LNCAP (cell line): ENCODE data around the gene MGLL.

Source experiments
- TF ChIP-seq, protein P1 (sequence below): fragments of 450-650 bp; IDR thresholded peaks from 2 replicates; pipeline ENCODE4 v1.5.1; 2017; ENCODE audit warnings: mild to moderate bottlenecking

Gene MGLL

DNA sequence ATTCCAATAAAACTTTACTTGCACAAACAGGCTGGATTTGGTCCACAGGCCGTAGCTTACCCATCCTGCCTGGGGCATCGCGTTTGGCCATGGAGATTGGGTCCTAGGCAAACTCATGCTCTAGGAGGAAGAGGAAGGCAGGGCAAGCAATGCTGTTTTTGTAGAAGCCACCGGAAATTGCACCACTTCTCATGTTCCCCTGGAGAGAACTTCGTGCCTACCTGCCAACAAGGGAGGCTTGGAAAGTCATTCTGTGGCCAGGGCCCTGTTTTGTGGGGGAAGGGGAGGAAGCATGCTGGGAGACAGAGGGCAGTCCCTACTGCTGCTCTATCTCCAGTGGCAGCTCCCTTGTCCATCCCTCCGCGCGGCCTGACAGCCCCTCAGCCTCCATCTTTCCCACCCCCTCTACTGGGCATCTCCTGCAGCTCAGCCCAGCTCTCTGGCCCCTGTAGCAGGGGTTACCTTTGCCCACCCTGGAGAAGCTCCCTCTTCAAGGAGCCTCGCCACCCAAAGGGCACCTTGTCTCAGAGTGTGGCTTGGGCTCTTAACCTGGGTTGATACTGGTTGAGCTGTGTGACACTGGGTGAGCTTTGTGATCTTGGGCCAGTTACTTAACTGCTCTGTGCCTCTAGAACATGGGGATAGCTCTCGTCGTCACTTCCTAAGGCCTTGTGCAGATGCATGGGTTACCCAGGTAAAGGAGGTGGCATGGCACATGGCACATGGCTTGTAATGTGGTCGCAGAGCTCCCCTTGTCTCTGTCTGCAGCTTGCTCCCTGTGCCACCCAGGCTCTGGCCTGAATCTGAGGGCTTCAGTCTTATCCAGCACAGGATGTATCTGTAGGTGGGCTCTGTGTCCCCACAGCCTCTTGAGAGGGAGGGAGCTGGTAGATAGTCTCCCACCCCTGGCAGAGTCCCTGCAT is 143.4 kb downstream of the MGLL start:
- TF ChIP-seq, protein P1, sequence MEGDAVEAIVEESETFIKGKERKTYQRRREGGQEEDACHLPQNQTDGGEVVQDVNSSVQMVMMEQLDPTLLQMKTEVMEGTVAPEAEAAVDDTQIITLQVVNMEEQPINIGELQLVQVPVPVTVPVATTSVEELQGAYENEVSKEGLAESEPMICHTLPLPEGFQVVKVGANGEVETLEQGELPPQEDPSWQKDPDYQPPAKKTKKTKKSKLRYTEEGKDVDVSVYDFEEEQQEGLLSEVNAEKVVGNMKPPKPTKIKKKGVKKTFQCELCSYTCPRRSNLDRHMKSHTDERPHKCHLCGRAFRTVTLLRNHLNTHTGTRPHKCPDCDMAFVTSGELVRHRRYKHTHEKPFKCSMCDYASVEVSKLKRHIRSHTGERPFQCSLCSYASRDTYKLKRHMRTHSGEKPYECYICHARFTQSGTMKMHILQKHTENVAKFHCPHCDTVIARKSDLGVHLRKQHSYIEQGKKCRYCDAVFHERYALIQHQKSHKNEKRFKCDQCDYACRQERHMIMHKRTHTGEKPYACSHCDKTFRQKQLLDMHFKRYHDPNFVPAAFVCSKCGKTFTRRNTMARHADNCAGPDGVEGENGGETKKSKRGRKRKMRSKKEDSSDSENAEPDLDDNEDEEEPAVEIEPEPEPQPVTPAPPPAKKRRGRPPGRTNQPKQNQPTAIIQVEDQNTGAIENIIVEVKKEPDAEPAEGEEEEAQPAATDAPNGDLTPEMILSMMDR, result no peak

DNA sequence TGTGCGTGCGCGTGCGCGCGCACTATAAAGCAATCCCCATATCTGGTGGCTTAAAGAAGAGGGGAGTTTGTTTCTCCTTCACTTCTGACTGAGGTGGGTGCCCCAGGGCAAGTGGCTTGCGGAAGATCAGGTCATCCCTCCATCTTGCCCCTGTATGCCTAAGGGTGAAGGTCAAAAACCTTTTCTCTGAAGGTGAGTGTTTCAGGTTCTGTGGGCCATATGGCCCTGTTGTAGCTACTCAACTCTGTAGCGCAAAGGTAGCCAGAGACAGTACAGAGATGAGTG is 144.1 kb downstream of the MGLL start:
- TF ChIP-seq, protein P1, result no peak

DNA sequence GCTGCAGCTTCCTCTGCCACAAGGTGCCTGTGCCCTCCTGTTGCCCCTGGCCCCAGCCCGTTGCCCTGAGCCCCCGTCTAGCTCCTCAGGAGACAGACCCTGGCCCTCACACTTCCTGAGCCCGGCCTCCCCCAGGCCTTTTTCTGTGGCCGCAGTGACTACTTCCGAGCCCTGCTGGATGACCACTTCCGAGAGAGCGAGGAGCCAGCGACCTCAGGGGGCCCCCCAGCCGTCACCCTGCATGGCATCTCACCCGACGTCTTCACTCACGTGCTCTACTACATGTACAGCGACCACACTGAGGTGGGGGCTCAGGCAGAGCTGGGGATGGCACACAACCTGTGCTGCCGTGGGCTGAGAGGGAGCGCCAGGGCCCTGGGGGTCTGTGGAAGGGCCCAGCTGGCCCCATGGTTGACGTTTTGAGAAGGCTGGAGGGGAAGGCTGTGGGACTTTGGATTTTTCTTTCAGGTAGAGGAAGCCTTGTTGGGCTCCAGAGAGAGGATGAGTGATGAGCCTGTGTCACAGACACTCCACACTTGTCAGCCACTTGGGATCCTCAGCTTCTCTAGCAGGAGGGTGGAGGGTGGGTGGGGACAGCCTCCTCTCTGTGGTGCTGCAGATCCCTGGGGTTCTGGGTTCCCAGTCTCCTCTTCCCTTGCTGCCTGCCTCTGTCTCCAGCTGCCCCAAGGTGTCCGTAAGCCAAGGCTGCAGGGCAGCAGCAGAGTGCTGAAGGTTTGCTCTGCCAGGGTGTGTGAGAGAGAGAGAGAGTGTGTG is 144.6 kb downstream of the MGLL start:
- TF ChIP-seq, protein P1, result no peak

DNA sequence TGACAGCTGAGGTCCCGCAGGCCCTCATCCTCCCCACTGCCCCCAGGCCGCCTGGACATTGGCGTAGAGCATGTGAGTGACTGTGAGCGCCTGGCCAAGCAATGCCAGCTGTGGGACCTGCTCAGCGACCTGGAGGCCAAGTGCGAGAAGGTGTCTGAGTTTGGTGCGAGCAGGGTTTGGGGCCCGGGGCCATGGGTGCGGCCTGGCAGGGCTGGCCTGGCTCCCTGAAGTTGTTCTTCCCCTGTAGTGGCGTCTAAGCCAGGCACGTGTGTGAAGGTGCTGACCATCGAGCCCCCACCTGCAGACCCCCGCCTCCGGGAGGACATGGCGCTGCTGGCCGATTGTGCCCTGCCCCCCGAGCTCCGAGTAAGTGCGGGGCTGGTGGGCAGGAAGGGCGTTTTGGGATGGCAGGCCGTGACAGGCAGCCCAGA is 145.4 kb downstream of the MGLL start:
- TF ChIP-seq, protein P1, result no peak

- TF ChIP-seq, protein P1, result no peak
Observed at GRCh38 chr3:127676456-127676855, 145.9 kb downstream of the MGLL start.

- TF ChIP-seq, protein P1, result no peak
Observed at GRCh38 chr3:127675651-127676391, 146.5 kb downstream of the MGLL start.

DNA sequence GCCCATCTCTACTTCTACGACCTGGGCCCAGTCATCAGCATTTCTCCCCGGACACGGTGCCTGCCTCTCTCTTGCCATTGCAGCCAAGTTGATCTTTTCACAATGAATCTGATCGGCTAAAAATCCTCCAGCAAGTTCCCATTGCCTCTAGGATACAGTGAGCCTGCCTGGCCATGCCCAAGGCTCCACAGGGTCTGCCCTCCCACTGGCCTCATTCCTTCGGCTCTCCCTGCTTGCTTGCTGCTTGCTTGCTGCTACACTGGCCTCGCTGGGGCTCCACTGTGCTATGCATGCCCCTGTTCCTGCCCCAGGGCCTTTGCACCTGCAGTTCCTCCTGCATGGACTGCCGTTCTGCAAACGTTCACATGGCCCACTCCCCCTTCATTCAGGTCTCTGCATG is 147.5 kb downstream of the MGLL start:
- TF ChIP-seq, protein P1, result no peak
